Neuronal stem cell (in vitro differentiated cells): ENCODE measurements around the gene CASZ1.

Experiments
- DNase-seq: peaks from one replicate; pipeline ENCODE4 v3.0.0-alpha.2; 2013; ENCODE audit warnings: low spot score
- H2AFZ ChIP-seq: one replicate; pipeline ENCODE4 v1.6.1; 2013; ENCODE audit warnings: mild to moderate bottlenecking, low read length, inconsistent platforms
- H2AK5ac ChIP-seq: 2 replicates; pipeline ENCODE4 v1.6.1; 2013; ENCODE audit warnings: low read depth, mild to moderate bottlenecking, inconsistent platforms, low read length, moderate library complexity, mixed read lengths
- H2BK120ac ChIP-seq: 2 replicates; pipeline ENCODE4 v1.6.1; 2013; ENCODE audit warnings: low read depth, mild to moderate bottlenecking, inconsistent platforms, low read length, moderate library complexity, mixed read lengths
- H2BK12ac ChIP-seq: one replicate; pipeline ENCODE4 v1.6.1; 2013; ENCODE audit warnings: low read length, inconsistent platforms
- H2BK15ac ChIP-seq: 2 replicates; pipeline ENCODE4 v1.6.1; 2013; ENCODE audit warnings: mild to moderate bottlenecking, low read length, inconsistent platforms, mixed read lengths
- H2BK5ac ChIP-seq: one replicate; pipeline ENCODE4 v1.6.1; 2013; ENCODE audit warnings: inconsistent platforms, mild to moderate bottlenecking, low read length, moderate library complexity
- H3K14ac ChIP-seq: one replicate; pipeline ENCODE4 v1.6.1; 2013; ENCODE audit warnings: low read length, inconsistent platforms
- H3K18ac ChIP-seq: 2 replicates; pipeline ENCODE4 v1.6.1; 2013; ENCODE audit warnings: low read length, inconsistent platforms
- H3K23ac ChIP-seq: 2 replicates; pipeline ENCODE4 v1.6.1; 2013; ENCODE audit warnings: low read depth, mild to moderate bottlenecking, mixed read lengths, low read length, inconsistent platforms; ENCODE audit not compliant: poor library complexity
- H3K27ac ChIP-seq: replicated peaks from 3 replicates; pipeline ENCODE4 v1.5.1; 2013; ENCODE audit warnings: low read length, inconsistent platforms
- H3K27me3 ChIP-seq, 3 experiments: 2 replicates each; pipeline ENCODE4 v1.6.1; 2013; ENCODE audit warnings: low read length in 3 of 3, mild to moderate bottlenecking in 2 of 3, inconsistent platforms in 1 of 3, low read depth in 1 of 3, mixed read lengths in 1 of 3, moderate library complexity in 1 of 3; ENCODE audit not compliant: control insufficient read depth in 3 of 3, insufficient read depth in 3 of 3
- H3K36me3 ChIP-seq, 2 donors: replicated peaks in 1 of 2; 2 replicates each; pipeline ENCODE4 v1.6.1; 2013; ENCODE audit warnings: low read length in 2 of 2; ENCODE audit not compliant: control insufficient read depth in 2 of 2, insufficient read depth in 2 of 2
- H3K4ac ChIP-seq: 2 replicates; pipeline ENCODE4 v1.6.1; 2013; ENCODE audit warnings: inconsistent platforms, mild to moderate bottlenecking, low read length, moderate library complexity
- H3K4me1 ChIP-seq, 2 donors: 1 replicate in 1 of 2; 2 replicates in 1 of 2; pipeline ENCODE4 v1.6.1; 2013; ENCODE audit warnings: low read length in 2 of 2, low read depth in 1 of 2; ENCODE audit not compliant: control insufficient read depth in 2 of 2, insufficient read depth in 1 of 2
- H3K4me2 ChIP-seq: one replicate; pipeline ENCODE4 v1.6.1; 2013; ENCODE audit warnings: mild to moderate bottlenecking, low read length, inconsistent platforms; ENCODE audit not compliant: insufficient read depth, poor library complexity, severe bottlenecking
- H3K4me3 ChIP-seq, 2 donors: 2 replicates each; pipeline ENCODE4 v1.5.1; 2013; ENCODE audit warnings: low read length in 2 of 2, mild to moderate bottlenecking in 2 of 2, inconsistent platforms in 1 of 2, moderate library complexity in 1 of 2
- H3K79me1 ChIP-seq: one replicate; pipeline ENCODE4 v1.6.1; 2013; ENCODE audit warnings: low read depth, mild to moderate bottlenecking, inconsistent platforms, low read length, moderate library complexity
- H3K9ac ChIP-seq: one replicate; pipeline ENCODE4 v1.6.1; 2013; ENCODE audit warnings: mild to moderate bottlenecking, low read depth, low read length, inconsistent platforms; ENCODE audit not compliant: poor library complexity
- H3K9me3 ChIP-seq, 2 donors: replicated peaks in 1 of 2; 2 replicates each; pipeline versions ENCODE3 to v1.6.1; 2013; ENCODE audit warnings: low read length in 2 of 2, mild to moderate bottlenecking in 2 of 2, inconsistent platforms in 1 of 2, low read depth in 1 of 2, mixed read lengths in 1 of 2, moderate library complexity in 1 of 2; ENCODE audit not compliant: control insufficient read depth in 2 of 2, insufficient read depth in 1 of 2
- H4K8ac ChIP-seq: one replicate; pipeline ENCODE4 v1.6.1; 2013; ENCODE audit warnings: low read depth, mild to moderate bottlenecking, inconsistent platforms, low read length, moderate library complexity
- H4K91ac ChIP-seq: one replicate; pipeline ENCODE4 v1.6.1; 2013; ENCODE audit warnings: low read length, low read depth, mild to moderate bottlenecking, inconsistent platforms; ENCODE audit not compliant: poor library complexity
- WGBS, 2 donors: extraction: QIAGEN DNeasy Blood & Tissue Kit; methylation state at CpG; one replicate each; pipeline ENCODE4 v1.1.7; 2013; ENCODE audit warnings: missing lambda C conversion rate in 2 of 2, mixed read lengths in 1 of 2; ENCODE audit not compliant: insufficient read length in 2 of 2, insufficient replicate concordance in 1 of 2; ENCODE audit errors: extremely low coverage in 2 of 2; 5-methylcytosine and 5-hydroxymethylcytosine counted together

CASZ1 gene

GRCh38 chr1:10712568-10713362 is 83.7 kb downstream of the CASZ1 start:
- Histone ChIP-seq H3K27me3 (peaks cover 0 to 20% (median 0%) of the 10 kb centered on the region in 3 experiments), H3K9me3 (peaks cover 0 to 2% of the 10 kb centered on the region in 2 donors)

GRCh38 chr1:10710489-10710888 is 86.0 kb downstream of the CASZ1 start:
- H2BK120ac ChIP-seq = peak overlapping the region; percentile 44
- H3K36me3 ChIP-seq = no peaks in the 10 kb centered on the region
- H3K9ac ChIP-seq = no peak overlapping the region
- H2BK5ac ChIP-seq = no peak overlapping the region
- no peak overlapping the region for H3K23ac ChIP-seq
- no CpG with 5 or more reads among the region's 7 CpGs for WGBS, 2 donors
- no peak overlapping the region for H3K27ac ChIP-seq
- peak overlapping the region; percentile 94 for H3K18ac ChIP-seq
- H3K14ac ChIP-seq = no peak overlapping the region
- H3K79me1 ChIP-seq = peaks cover 2% of the 10 kb centered on the region
- peaks cover 0 to 10% (median 0%) of the 10 kb centered on the region in 3 experiments for H3K27me3 ChIP-seq
- no peak overlapping the region for H3K4me3 ChIP-seq
- no peak overlapping the region for H4K8ac ChIP-seq
- H2AFZ ChIP-seq = peak overlapping the region; percentile 86
- peak overlapping the region; percentile 8 for H2BK15ac ChIP-seq
- H2AK5ac ChIP-seq = peak overlapping the region; percentile 2
- H2BK12ac ChIP-seq = peak overlapping the region; percentile 5
- H3K4me2 ChIP-seq = no peak overlapping the region
- H3K9me3 ChIP-seq = peaks cover 0 to 2% of the 10 kb centered on the region in 2 donors
- H4K91ac ChIP-seq = no peak overlapping the region
- no peak for DNase-seq
- no peak overlapping the region for H3K4ac ChIP-seq
- peaks cover 51 to 61% of the 10 kb centered on the region in 2 donors for H3K4me1 ChIP-seq

More at GRCh38 chr1:10712568-10713362, 83.7 kb downstream of the CASZ1 start:
- Histone ChIP-seq H3K23ac (no peak overlapping the region), H3K4me2 (no peak overlapping the region), H2AFZ (no peak overlapping the region), H4K8ac (no peak overlapping the region), H3K79me1 (peaks cover 2% of the 10 kb centered on the region), H3K4me3 (no peak overlapping the region), H3K4me1 (peaks cover 53 to 58% of the 10 kb centered on the region in 2 donors), H3K36me3 (no peaks in the 10 kb centered on the region), H3K4ac (no peak overlapping the region), H2BK15ac (peak overlapping the region; percentile 34), H3K27ac (no peak overlapping the region), H2BK12ac (no peak overlapping the region), H2AK5ac (peak overlapping the region; percentile 94), H3K9ac (no peak overlapping the region), H2BK120ac (no peak overlapping the region), H3K14ac (no peak overlapping the region), H3K18ac (peak overlapping the region; percentile 33), H4K91ac (no peak overlapping the region), H2BK5ac (peak overlapping the region; percentile 47)
- DNase-seq = no peak
- WGBS, 2 donors = no CpG with 5 or more reads among the region's 25 CpGs

DNA sequence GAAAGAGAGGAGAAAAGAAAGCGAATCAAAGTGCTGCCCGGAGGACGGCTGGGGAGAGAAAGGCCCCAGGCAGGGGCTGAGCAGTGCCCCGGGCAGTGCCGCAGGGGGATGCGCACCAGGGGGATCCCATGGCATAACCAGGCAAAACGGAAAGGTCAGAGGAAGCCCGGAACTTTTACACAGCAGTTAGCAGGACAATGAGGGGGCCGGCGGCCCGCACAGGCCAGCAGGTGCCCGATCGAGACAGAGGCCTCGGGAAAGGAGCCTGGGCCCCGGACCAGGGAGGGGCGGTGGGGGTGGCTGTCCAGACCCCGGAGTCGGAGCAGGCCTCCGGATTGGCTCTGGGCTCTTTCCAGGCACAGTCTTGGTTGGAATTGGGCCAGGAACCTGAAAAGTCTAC is 86.8 kb downstream of the CASZ1 start:
- DNase-seq = no peak
- Histone ChIP-seq H3K9ac (no peak overlapping the region), H3K79me1 (peaks cover 2% of the 10 kb centered on the region), H3K4ac (no peak overlapping the region), H3K4me3 (peak overlapping the region in 1 of 2 donors; percentile 45), H2BK15ac (no peak overlapping the region), H3K27ac (no peak overlapping the region), H4K8ac (no peak overlapping the region), H3K14ac (no peak overlapping the region), H2BK120ac (peak overlapping the region; percentile 44), H3K27me3 (peaks cover 0 to 10% (median 3%) of the 10 kb centered on the region in 3 experiments), H3K18ac (peak overlapping the region; percentile 94), H3K9me3 (peaks cover 0 to 2% of the 10 kb centered on the region in 2 donors), H2BK5ac (no peak overlapping the region), H3K23ac (no peak overlapping the region), H3K36me3 (no peaks in the 10 kb centered on the region), H3K4me2 (peak overlapping the region; percentile 12), H3K4me1 (peaks cover 51 to 62% of the 10 kb centered on the region in 2 donors), H2BK12ac (no peak overlapping the region), H2AFZ (peak overlapping the region; percentile 86), H4K91ac (no peak overlapping the region), H2AK5ac (peak overlapping the region; percentile 2)
- WGBS, 2 donors = no CpG with 5 or more reads among the region's 19 CpGs

- Histone ChIP-seq H3K79me1 (peaks cover 2% of the 10 kb centered on the region), H3K36me3 (no peaks in the 10 kb centered on the region), H3K9ac (peak overlapping the region; percentile 31), H3K23ac (peak overlapping the region; percentile 28), H3K4me2 (peak overlapping the region; percentile 12), H2AFZ (peak overlapping the region; percentile 86), H3K27ac (no peak overlapping the region), H2BK5ac (peak overlapping the region; percentile 36), H3K4ac (no peak overlapping the region), H2BK12ac (no peak overlapping the region), H4K91ac (peak overlapping the region; percentile 4), H3K27me3 (peaks cover 0 to 10% (median 3%) of the 10 kb centered on the region in 3 experiments), H3K18ac (peak overlapping the region; percentile 57), H3K14ac (no peak overlapping the region), H2BK15ac (peak overlapping the region; percentile 76), H3K9me3 (peaks cover 0 to 2% of the 10 kb centered on the region in 2 donors), H4K8ac (peak overlapping the region; percentile 67), H3K4me3 (peak overlapping the region in 1 of 2 donors; percentile 45), H2BK120ac (peak overlapping the region; percentile 85), H2AK5ac (peak overlapping the region; percentile 91), H3K4me1 (peaks cover 49 to 58% of the 10 kb centered on the region in 2 donors)
- DNase-seq = peak; percentile 41
- no CpG with 5 or more reads among the region's 16 CpGs for WGBS, 2 donors
Observed at GRCh38 chr1:10709165-10709564, 87.3 kb downstream of the CASZ1 start.
